Body of pancreas (tissue), 4 donors: ENCODE data around the gene PDXP. TPM values are rescaled to one million over a fixed set of nuclear protein-coding genes. Genes with fewer than 3 reads are reported as not detected.

ENCODE experiments used
- ATAC-seq: fragments of 150-250 bp; one replicate; pipeline ENCODE4 v1.9.1; 2016
- DNase-seq, 4 donors: peaks; one replicate each; pipeline ENCODE4 v3.0.0-alpha.2; 2019
- H3K27ac ChIP-seq, 4 donors: fragments of 200-600 bp; sonication (generic); 1 replicate in 3 of 4; 2 replicates in 1 of 4; pipeline versions ENCODE4 v1.5.1 to v1.6.1; 2016 to 2019; ENCODE audit warnings: mild to moderate bottlenecking in 1 of 4, mixed read lengths in 1 of 4, moderate library complexity in 1 of 4
- H3K27me3 ChIP-seq, 2 donors: fragments of 200-600 bp; sonication (generic); one replicate each; pipeline ENCODE4 v1.6.0; 2016; ENCODE audit warnings: mild to moderate bottlenecking in 1 of 2
- H3K36me3 ChIP-seq, 2 donors: fragments of 200-600 bp; sonication (generic); replicated peaks in 1 of 2; 2 replicates each; pipeline ENCODE4 v1.5.1; 2016; ENCODE audit warnings: low read depth in 2 of 2; ENCODE audit not compliant: insufficient read depth in 1 of 2
- H3K4me1 ChIP-seq: fragments of 200-600 bp; sonication (generic); one replicate; pipeline ENCODE4 v1.6.0; 2016
- H3K4me3 ChIP-seq, 2 donors: fragments of 200-600 bp; sonication (generic); 1 replicate in 1 of 2; 2 replicates in 1 of 2; pipeline ENCODE4 v1.5.1; 2016 to 2019
- H3K9me3 ChIP-seq, 3 donors: fragments of 200-600 bp; sonication (generic); 1 replicate in 2 of 3; 2 replicates in 1 of 3; pipeline ENCODE4 v1.5.1; 2016
- POLR2A ChIP-seq, 3 donors: fragments of 450-650 bp; IDR thresholded peaks; one replicate each; pipeline ENCODE4 v1.6.1; 2016; ENCODE audit warnings: antibody characterized with exemption in 3 of 3, mild to moderate bottlenecking in 2 of 3
- WGBS, 2 donors: methylation state at CpG; one replicate each; pipeline ENCODE4 v1.1.5; 2017; 5-methylcytosine and 5-hydroxymethylcytosine counted together
- intact Hi-C: fragments of 100-400 bp; cut with DNase I; formaldehyde crosslinking; loops from one replicate; pipeline ENCODE4 v1.15.1; 2023
- total RNA-seq, 2 donors: library from RNA; depleted of rRNA; stranded (reverse); fragments of >200 nt; gene quantifications; one replicate each; pipeline ENCODE4 v1.1.0, GENCODE V29; 2016
- TF ChIP-seq, protein P1 (sequence below), 7 experiments: fragments of 450-650 bp in 4 of 7; fragments of 200-600 bp in 3 of 7; sonication (generic) in 3 of 7; IDR thresholded peaks; one replicate each; pipeline ENCODE4 v1.5.1; 2016 to 2019; ENCODE audit warnings: antibody characterized with exemption in 7 of 7

Gene PDXP
- total RNA-seq, 2 donors from 2014 or later = 7.0 to 23.1 TPM

- H3K9me3 ChIP-seq = no peaks in the 10 kb centered on the region
- ATAC-seq (no peak), DNase-seq (no peak)
- no peaks in the 10 kb centered on the region for H3K27me3 ChIP-seq
- H3K36me3 ChIP-seq = peaks cover 3 to 14% of the 10 kb centered on the region in 2 donors
- intact Hi-C loops = no loop called here
- no peaks in the 10 kb centered on the region for H3K4me1 ChIP-seq
- 54 to 80% methylated on average over 1 to 6 of the region's 6 CpGs for WGBS, 2 donors
- TF ChIP-seq, protein P1, sequence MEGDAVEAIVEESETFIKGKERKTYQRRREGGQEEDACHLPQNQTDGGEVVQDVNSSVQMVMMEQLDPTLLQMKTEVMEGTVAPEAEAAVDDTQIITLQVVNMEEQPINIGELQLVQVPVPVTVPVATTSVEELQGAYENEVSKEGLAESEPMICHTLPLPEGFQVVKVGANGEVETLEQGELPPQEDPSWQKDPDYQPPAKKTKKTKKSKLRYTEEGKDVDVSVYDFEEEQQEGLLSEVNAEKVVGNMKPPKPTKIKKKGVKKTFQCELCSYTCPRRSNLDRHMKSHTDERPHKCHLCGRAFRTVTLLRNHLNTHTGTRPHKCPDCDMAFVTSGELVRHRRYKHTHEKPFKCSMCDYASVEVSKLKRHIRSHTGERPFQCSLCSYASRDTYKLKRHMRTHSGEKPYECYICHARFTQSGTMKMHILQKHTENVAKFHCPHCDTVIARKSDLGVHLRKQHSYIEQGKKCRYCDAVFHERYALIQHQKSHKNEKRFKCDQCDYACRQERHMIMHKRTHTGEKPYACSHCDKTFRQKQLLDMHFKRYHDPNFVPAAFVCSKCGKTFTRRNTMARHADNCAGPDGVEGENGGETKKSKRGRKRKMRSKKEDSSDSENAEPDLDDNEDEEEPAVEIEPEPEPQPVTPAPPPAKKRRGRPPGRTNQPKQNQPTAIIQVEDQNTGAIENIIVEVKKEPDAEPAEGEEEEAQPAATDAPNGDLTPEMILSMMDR (IDR thresholded peaks at IDR 0.05) = no peak
- TF ChIP-seq POLR2A (IDR thresholded peaks at IDR 0.05) = no peak
- H3K27ac ChIP-seq = peak overlapping the region in 1 of 4 donors; percentile 40
- no peak overlapping the region for H3K4me3 ChIP-seq
Observed at GRCh38 chr22:37627545-37627944, 31.0 kb upstream of the PDXP start.

GRCh38 chr22:37628830-37629229 is 29.7 kb upstream of the PDXP start:
- DNase-seq (no peak), ATAC-seq (no peak)
- TF ChIP-seq, protein P1 (IDR thresholded peaks at IDR 0.05) = no peak
- no peak for TF ChIP-seq POLR2A (IDR thresholded peaks at IDR 0.05)
- no peak overlapping the region for H3K27ac ChIP-seq
- H3K4me3 ChIP-seq = no peak overlapping the region
- intact Hi-C loops = no loop called here
- no peaks in the 10 kb centered on the region for H3K9me3 ChIP-seq
- H3K36me3 ChIP-seq = peaks cover 3 to 14% of the 10 kb centered on the region in 2 donors
- no peaks in the 10 kb centered on the region for H3K27me3 ChIP-seq
- 83 to 89% methylated on average over 3 to 8 of the region's 8 CpGs for WGBS, 2 donors
- H3K4me1 ChIP-seq = peaks cover 11% of the 10 kb centered on the region

DNA sequence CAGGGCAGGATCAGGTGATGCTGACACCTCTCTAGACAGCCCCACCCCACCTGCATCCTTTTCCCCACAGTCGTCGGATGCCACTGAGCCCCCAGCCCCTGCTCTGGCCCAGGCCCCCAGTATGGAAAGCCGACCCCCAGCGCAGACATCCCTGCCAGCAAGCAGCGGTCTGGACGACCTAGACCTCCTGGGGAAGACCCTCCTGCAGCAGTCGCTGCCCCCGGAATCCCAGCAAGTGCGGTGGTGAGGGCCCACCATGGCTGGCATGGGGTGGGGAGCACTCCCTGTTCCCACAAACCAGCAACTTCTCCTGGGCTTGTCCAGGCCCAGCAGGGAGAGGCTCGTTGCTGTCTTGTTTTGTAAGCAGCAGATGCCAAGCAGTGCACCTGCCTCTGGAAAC is 28.6 kb upstream of the PDXP start:
- TF ChIP-seq POLR2A (IDR thresholded peaks at IDR 0.05) = no peak
- TF ChIP-seq, protein P1 (IDR thresholded peaks at IDR 0.05) = no peak
- Histone ChIP-seq H3K36me3 (peaks cover 3 to 14% of the 10 kb centered on the region in 2 donors), H3K27ac (no peak overlapping the region), H3K4me1 (peaks cover 13% of the 10 kb centered on the region), H3K9me3 (no peaks in the 10 kb centered on the region), H3K4me3 (no peak overlapping the region), H3K27me3 (no peaks in the 10 kb centered on the region)
- ATAC-seq = no peak
- no peak for DNase-seq
- intact Hi-C loops = no loop called here
- WGBS, 2 donors = 75 to 86% methylated on average over 2 to 8 of the region's 10 CpGs

DNA sequence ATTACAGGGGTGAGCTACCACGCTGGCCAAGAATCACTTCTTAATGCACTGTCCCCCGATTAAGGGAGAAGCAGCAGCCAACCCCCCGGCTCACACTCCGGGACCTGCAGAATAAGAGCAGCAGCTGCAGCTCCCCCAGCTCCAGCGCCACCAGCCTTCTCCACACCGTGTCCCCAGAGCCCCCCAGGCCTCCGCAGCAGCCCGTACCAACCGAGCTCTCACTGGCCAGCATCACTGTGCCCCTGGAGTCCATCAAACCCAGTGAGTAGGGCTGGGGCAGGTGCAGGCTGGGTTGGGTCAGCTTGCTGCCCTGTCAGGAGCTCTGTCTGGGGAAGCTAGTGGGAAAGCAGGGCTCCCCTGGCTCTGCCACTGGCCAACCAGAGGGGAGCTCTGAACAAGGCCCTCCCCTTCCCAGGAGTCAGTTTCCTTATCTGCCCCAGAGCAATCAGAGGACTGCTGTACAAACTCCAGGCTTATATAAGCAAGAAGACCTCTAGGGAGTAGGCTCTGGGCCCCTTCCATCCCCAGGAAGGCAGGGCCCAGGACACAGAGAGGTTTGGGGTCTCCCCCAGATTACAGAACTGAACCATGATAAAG is 27.6 kb upstream of the PDXP start:
- H3K27ac ChIP-seq = no peak overlapping the region
- no peaks in the 10 kb centered on the region for H3K9me3 ChIP-seq
- ATAC-seq (no peak), DNase-seq (no peak)
- peaks cover 3 to 11% of the 10 kb centered on the region in 2 donors for H3K36me3 ChIP-seq
- 91 to 97% methylated on average over 7 to 8 of the region's 9 CpGs for WGBS, 2 donors
- no peak overlapping the region for H3K4me3 ChIP-seq
- H3K27me3 ChIP-seq = no peaks in the 10 kb centered on the region
- peaks cover 13% of the 10 kb centered on the region for H3K4me1 ChIP-seq
- intact Hi-C loops = no loop called here
- TF ChIP-seq, protein P1 (IDR thresholded peaks at IDR 0.05) = no peak
- no peak for TF ChIP-seq POLR2A (IDR thresholded peaks at IDR 0.05)
